ENCODE results near the gene TMEM219.

TMEM219 gene

GRCh38 chr16:29984137-29984763 is 22.4 kb downstream of the TMEM219 start:
- no peak for DNase-seq (ENCODE audit: low read depth in 1 of 2, low spot score in 1 of 2)
- TF ChIP-seq GABPA (IDR thresholded peaks at IDR 0.05; ENCODE audit: low read depth) (no peak), SPI1 (IDR thresholded peaks at IDR 0.05; ENCODE audit: borderline replicate concordance, low read depth) (no peak), POLR2AphosphoS5 (IDR thresholded peaks at IDR 0.05; ENCODE audit: low read depth) (no peak), REST (IDR thresholded peaks at IDR 0.05; ENCODE audit: insufficient replicate concordance, low read depth) (no peak)
- TF ChIP-seq, protein P1, sequence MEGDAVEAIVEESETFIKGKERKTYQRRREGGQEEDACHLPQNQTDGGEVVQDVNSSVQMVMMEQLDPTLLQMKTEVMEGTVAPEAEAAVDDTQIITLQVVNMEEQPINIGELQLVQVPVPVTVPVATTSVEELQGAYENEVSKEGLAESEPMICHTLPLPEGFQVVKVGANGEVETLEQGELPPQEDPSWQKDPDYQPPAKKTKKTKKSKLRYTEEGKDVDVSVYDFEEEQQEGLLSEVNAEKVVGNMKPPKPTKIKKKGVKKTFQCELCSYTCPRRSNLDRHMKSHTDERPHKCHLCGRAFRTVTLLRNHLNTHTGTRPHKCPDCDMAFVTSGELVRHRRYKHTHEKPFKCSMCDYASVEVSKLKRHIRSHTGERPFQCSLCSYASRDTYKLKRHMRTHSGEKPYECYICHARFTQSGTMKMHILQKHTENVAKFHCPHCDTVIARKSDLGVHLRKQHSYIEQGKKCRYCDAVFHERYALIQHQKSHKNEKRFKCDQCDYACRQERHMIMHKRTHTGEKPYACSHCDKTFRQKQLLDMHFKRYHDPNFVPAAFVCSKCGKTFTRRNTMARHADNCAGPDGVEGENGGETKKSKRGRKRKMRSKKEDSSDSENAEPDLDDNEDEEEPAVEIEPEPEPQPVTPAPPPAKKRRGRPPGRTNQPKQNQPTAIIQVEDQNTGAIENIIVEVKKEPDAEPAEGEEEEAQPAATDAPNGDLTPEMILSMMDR (IDR thresholded peaks at IDR 0.05; ENCODE audit: insufficient read depth, low read length): no peak
- no peak overlapping the region for H3K4me3 ChIP-seq (replicated peaks; ENCODE audit: insufficient read depth, low read length)
- no peaks in the 10 kb centered on the region for H3K27me3 ChIP-seq (ENCODE audit: insufficient read depth, poor library complexity, severe bottlenecking)
- H3K27ac ChIP-seq (replicated peaks): no peak overlapping the region

DNA sequence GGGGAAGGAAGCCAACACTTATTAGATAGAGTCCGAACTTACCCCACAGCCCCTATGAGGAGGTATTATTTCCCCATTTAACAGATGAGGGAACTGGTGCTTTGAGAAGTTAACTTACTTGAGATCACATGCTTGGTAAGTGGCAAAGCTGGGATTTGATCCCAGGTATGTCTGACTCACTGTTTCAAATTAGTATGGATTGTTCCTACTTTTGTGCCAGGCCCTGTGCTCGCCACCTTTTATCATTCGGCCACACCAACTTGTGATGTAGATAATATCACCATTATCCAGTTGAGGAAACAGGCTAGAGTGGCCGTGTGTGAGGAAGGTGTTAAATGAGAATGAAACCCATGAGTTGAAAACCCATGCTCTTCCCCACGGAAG is 22.9 kb downstream of the TMEM219 start:
- no peak for DNase-seq (ENCODE audit: low read depth in 1 of 2, low spot score in 1 of 2)
- TF ChIP-seq SPI1 (IDR thresholded peaks at IDR 0.05; ENCODE audit: borderline replicate concordance, low read depth): no peak
- Histone ChIP-seq H3K27ac (replicated peaks) (no peak overlapping the region), H3K27me3 (ENCODE audit: insufficient read depth, poor library complexity, severe bottlenecking) (no peaks in the 10 kb centered on the region), H3K4me3 (replicated peaks; ENCODE audit: insufficient read depth, low read length) (no peak overlapping the region)

- TF ChIP-seq, protein P1 (IDR thresholded peaks at IDR 0.05; ENCODE audit: insufficient read depth, low read length): no peak
- TF ChIP-seq REST (IDR thresholded peaks at IDR 0.05; ENCODE audit: insufficient replicate concordance, low read depth): no peak
- TF ChIP-seq POLR2AphosphoS5 (IDR thresholded peaks at IDR 0.05; ENCODE audit: low read depth): no peak
- no peak for TF ChIP-seq SPI1 (IDR thresholded peaks at IDR 0.05; ENCODE audit: borderline replicate concordance, low read depth)
- TF ChIP-seq GABPA (IDR thresholded peaks at IDR 0.05; ENCODE audit: low read depth): no peak
- Histone ChIP-seq H3K27me3 (ENCODE audit: insufficient read depth, poor library complexity, severe bottlenecking) (no peaks in the 10 kb centered on the region), H3K27ac (replicated peaks) (no peak overlapping the region), H3K4me3 (replicated peaks; ENCODE audit: insufficient read depth, low read length) (no peak overlapping the region)
- DNase-seq (ENCODE audit: low read depth in 1 of 2, low spot score in 1 of 2): no peak
Measured at GRCh38 chr16:29985271-29985811, 23.5 kb downstream of the TMEM219 start.

DNA sequence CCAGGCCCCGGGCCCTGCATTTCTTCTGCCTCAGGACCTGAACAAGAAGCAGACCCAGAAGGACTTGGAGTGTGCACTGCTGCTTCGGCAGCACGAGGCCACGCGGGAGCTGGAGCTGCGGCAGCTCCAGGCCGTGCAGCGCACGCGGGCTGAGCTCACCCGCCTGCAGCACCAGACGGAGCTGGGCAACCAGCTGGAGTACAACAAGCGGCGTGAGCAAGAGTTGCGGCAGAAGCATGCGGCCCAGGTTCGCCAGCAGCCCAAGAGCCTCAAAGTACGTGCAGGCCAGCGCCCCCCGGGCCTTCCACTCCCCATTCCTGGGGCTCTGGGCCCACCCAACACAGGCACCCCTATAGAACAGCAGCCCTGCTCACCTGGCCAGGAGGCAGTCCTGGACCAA is 24.4 kb downstream of the TMEM219 start:
- H3K27me3 ChIP-seq (ENCODE audit: insufficient read depth, poor library complexity, severe bottlenecking): no peaks in the 10 kb centered on the region
- no peak for DNase-seq (ENCODE audit: low read depth in 1 of 2, low spot score in 1 of 2)
- no peak overlapping the region for H3K4me3 ChIP-seq (replicated peaks; ENCODE audit: insufficient read depth, low read length)
- TF ChIP-seq POLR2AphosphoS5 (IDR thresholded peaks at IDR 0.05; ENCODE audit: low read depth) (no peak), SPI1 (IDR thresholded peaks at IDR 0.05; ENCODE audit: borderline replicate concordance, low read depth) (no peak), REST (IDR thresholded peaks at IDR 0.05; ENCODE audit: insufficient replicate concordance, low read depth) (no peak), GABPA (IDR thresholded peaks at IDR 0.05; ENCODE audit: low read depth) (no peak)
- TF ChIP-seq, protein P1 (IDR thresholded peaks at IDR 0.05; ENCODE audit: insufficient read depth, low read length): no peak
- H3K27ac ChIP-seq (replicated peaks): no peak overlapping the region
